Measurements from ENCODE around the gene ALDH1A2.
"Not testable (repeated sequence)": the region's sequence is repeated elsewhere in the genome, so short reads cannot be mapped to it uniquely, and the experiment has no call there.

The ALDH1A2 gene

DNA sequence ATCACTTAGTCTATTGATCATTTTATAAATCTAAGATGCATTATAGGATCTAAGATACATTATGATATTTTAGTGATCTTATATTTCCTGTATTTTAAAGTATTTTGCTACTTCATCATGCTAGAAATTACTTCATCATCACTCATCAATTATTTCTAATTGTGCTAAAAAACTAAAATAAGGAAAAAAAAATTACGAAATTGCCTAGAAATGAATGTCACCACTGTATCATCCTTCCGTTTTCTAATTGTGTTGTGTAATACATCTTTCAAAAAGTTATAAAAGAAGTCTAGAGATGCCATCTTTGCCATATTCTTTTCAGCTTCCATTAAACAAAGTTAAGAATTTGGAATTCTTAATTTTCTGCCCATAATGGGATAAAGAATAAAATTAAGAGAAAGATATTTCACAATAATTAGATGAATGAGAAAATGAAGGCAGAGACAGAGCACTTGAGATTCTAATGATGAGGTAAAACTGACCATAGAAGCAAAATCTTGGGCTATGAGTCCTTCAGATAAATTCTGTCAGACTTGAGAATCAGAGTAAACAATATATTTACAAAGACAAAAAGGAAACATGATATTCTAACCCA is 48.8 kb downstream of the ALDH1A2 start:
- DNase-seq (ENCODE audit: low read depth, low spot score): no peak
- H3K4me3 ChIP-seq (ENCODE audit: low read length): no peak overlapping the region

GRCh38 chr15:58015565-58015964 is 49.9 kb downstream of the ALDH1A2 start:
- DNase-seq (ENCODE audit: low read depth, low spot score): no peak
- no peak overlapping the region for H3K4me3 ChIP-seq (ENCODE audit: low read length)

- H3K4me3 ChIP-seq (ENCODE audit: low read length): peak overlapping the region; percentile 78
- DNase-seq (ENCODE audit: low read depth, low spot score): peak; percentile 35
Observed at GRCh38 chr15:58014470-58014869, 51.0 kb downstream of the ALDH1A2 start.

DNA sequence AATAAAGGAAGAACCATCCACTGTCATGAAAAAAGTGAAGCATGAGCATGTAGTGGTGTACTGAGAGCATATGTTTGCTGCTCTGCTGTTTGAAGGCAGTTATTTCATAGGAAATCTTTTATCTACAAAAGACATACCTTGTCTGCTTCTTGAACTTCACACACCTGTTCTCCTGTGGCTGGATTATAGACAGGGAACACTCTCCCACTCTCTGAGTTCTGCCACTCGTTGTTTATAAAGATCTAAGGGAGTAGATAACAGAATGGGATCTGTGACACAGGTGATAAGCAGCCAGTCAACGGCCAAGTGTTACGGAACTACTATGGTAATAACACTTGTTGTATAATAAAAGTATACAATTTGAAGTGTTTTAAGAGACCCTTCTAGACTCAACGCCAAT is 51.5 kb downstream of the ALDH1A2 start:
- peak; percentile 96 for DNase-seq (ENCODE audit: low read depth, low spot score)
- peak overlapping the region; percentile 78 for H3K4me3 ChIP-seq (ENCODE audit: low read length)

- DNase-seq (ENCODE audit: low read depth, low spot score): no peak
- H3K4me3 ChIP-seq (ENCODE audit: low read length): peak overlapping the region; percentile 78
Observed at GRCh38 chr15:58010983-58011382, 54.5 kb downstream of the ALDH1A2 start.

- H3K4me3 ChIP-seq (ENCODE audit: low read length): no peak overlapping the region
Observed at GRCh38 chr15:58003810-58004209, 61.7 kb downstream of the ALDH1A2 start.

GRCh38 chr15:58002338-58003126 is 63.0 kb downstream of the ALDH1A2 start:
- DNase-seq (ENCODE audit: low read depth, low spot score): no peak
- no peak overlapping the region for H3K4me3 ChIP-seq (ENCODE audit: low read length)

More at GRCh38 chr15:58003810-58004209, 61.7 kb downstream of the ALDH1A2 start:
- DNase-seq (ENCODE audit: low read depth, low spot score): no peak

- DNase-seq (ENCODE audit: low read depth, low spot score): not testable (repeated sequence)
Observed at GRCh38 chr15:57999699-58000098, 65.8 kb downstream of the ALDH1A2 start.

DNA sequence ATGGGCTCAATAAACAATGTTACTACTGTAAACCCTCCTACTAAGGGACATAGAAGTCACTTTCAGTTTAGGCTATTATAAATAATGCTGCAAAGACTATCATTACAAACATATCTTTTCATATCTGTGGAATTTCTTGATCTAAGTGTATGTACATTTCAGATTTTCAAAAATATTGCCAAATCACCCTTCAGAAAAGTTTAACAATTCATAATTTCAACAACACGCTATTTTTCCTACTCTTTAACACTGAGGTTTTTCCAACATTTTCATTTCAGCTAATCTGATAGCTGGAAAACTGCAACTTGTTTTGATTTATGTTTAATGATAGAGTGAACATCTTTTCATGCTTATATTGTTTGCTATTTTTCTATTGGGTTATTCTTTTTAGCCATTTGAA is 69.0 kb downstream of the ALDH1A2 start:
- no peak for DNase-seq (ENCODE audit: low read depth, low spot score)
- no peak overlapping the region for H3K4me3 ChIP-seq (ENCODE audit: low read length)

More at GRCh38 chr15:57999699-58000098, 65.8 kb downstream of the ALDH1A2 start:
- not testable (repeated sequence) for H3K4me3 ChIP-seq (ENCODE audit: low read length)

DNA sequence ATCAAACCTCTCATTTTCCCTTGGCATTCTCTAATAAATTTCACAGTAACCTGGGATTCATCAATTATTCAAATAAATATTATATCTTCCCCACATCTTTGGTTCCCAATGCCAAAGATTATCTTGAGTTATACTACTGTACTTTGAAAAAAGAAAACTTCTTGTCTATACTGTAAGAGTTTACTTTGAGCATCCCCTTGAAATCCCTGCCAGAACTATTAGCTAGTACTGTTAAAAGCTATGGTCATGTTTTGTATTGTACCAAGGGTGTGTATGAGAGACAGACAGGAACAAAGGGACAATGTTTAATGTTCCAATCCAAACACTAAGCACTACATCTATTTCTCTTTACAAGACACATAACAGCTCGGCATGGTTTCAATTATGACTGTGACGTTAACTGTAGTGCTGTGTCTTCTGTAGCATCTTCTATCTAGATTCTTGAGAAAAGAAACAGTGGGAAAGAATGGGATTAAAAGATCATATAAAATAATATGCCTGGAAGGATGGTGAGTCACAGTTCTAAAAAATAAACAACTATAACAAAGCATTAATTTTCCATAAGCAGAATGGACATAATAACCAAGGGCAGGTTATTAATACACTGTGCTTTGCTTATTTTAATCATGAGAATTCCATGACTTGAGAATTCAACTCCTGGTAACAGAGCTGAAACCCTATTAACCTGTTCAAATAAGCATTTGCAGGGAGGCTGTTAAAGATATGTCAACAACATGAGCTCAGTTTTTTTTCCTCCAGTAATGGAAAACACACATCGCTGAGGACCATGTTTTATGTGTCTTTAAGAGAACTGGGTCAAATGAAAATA is 71.1 kb downstream of the ALDH1A2 start:
- H3K4me3 ChIP-seq (ENCODE audit: low read length): no peak overlapping the region
- DNase-seq (ENCODE audit: low read depth, low spot score): no peak

DNA sequence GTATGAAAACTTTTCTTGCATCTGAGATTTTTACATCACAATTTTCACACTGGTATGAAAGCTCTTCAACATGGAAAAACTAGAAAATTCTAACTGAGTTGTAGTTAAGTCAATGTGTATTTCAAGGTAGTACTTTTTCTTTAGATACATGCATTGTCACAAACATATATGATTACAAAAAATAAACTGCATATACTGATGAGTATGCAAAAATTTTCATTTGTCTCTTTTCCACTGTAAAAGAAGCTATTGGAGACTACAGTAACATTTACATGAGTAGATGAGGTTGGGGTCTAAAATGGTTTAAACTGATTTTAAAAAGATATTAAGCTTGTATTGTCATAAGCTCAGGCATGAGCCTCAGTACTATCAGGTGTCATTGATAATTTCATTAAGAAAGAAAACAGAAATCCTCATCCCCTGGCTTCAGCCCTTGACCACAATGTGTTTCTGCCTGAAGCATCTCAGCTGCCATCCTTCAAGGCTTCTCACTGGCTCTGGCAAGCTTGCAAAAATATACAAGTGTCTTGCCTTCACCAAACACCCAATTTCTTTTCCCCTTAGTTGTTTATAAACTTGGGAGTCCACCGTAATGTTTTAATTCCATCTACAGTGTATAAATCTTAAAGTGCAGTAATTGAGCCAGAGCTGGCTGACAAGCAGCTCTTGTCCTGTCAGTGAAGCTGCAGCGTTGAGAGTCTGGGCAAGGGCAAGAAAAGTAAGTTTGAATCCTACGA is 71.9 kb downstream of the ALDH1A2 start:
- no peak overlapping the region for H3K4me3 ChIP-seq (ENCODE audit: low read length)
- no peak for DNase-seq (ENCODE audit: low read depth, low spot score)

DNA sequence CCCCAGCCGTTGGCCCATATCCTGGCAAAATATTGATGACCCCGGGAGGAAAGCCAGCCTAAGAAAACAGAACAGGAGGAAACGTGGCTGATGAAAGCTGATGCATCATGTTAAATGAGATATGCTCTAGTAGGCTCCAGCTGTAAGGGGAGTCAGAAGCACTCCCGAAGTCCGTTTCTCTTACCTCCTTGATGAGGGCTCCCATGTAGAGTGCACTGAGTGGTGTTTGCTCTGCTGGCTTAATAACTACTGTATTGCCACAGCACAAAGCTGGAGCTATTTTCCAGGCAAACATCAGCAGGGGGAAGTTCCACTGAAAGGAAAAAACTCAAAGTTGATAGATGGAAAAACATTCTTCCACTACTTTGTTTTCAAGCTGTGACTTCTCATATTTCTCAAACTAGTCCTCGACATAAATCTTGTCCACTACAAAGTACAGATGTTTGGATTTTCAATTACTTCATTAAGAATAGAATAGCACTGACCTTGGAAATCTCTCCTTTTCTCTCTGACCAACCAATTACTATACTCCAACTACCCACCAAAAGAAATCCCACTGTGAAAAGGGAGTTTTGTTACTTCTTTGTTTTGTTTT is 72.7 kb downstream of the ALDH1A2 start:
- no peak overlapping the region for H3K4me3 ChIP-seq (ENCODE audit: low read length)
- no peak for DNase-seq (ENCODE audit: low read depth, low spot score)

GRCh38 chr15:57973534-57973933 is 92.0 kb downstream of the ALDH1A2 start:
- no peak for DNase-seq (ENCODE audit: low read depth, low spot score)
- no peak overlapping the region for H3K4me3 ChIP-seq (ENCODE audit: low read length)

DNA sequence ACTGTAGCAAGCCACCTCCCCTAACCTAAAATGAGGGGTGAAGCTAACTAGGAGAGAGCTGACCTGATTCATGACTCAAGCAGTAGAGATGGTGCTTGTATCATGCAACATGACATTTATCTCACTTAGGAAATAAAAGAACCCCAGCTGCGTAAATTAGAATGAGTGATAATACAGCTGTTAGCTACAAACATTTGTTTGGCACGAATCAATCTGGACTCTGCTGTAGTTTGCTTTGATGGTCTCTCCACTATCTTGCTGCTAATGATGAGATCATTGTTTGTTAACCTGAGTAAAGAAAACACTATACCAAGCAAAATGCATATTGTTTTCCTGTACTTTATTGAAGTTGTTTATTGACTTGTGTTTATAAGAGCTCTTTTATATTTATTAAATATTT is 92.6 kb downstream of the ALDH1A2 start:
- no peak overlapping the region for H3K4me3 ChIP-seq (ENCODE audit: low read length)
- DNase-seq (ENCODE audit: low read depth, low spot score): no peak

DNA sequence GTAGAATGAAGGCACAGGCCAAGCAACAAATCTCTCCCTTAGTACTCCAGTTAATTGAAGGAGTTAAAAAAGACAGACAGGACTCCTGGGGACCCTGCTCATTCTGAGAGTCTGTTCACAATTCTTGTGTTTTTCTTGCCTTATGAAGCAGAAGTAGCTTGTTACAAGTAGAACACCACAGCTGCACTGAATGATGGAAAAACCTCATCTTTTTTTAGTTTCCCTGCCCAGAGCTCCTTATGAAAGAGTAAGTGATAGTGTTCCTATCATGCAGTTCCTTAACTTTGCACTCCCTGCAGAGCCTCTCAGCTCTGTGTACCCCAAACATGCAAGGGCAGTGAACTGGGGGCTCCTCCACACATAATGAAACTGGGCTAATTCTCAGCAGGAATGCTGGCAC is 95.5 kb downstream of the ALDH1A2 start:
- no peak overlapping the region for H3K4me3 ChIP-seq (ENCODE audit: low read length)
- DNase-seq (ENCODE audit: low read depth, low spot score): no peak

- no peak overlapping the region for H3K4me3 ChIP-seq (ENCODE audit: low read length)
- DNase-seq (ENCODE audit: low read depth, low spot score): no peak
Observed at GRCh38 chr15:57969355-57969754, 96.2 kb downstream of the ALDH1A2 start.

DNA sequence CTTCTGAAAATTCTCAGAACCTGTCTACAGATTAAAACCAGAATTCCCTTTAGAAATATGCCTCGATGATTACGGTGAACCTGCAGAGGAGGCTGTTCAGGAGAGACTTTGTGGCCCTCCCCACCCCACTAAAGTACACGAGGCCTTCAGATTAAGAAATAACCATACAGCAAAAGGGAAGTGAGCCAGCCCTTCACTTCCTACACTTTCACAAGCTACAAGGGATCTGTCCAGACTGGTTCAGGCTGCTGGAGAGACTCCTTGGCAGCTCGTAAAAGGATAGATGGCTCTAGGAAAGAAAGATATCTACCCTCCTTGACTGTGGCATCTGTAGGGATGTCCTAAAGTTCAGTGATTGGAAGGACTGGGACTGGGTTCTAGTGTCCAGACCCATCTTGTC is 102.6 kb downstream of the ALDH1A2 start:
- H3K4me3 ChIP-seq (ENCODE audit: low read length): no peak overlapping the region
- DNase-seq (ENCODE audit: low read depth, low spot score): no peak

- no peak for DNase-seq (ENCODE audit: low read depth, low spot score)
- no peak overlapping the region for H3K4me3 ChIP-seq (ENCODE audit: low read length)
Observed at GRCh38 chr15:57961919-57962318, 103.6 kb downstream of the ALDH1A2 start.

- no peak for DNase-seq (ENCODE audit: low read depth, low spot score)
Observed at GRCh38 chr15:57957113-57957512, 108.4 kb downstream of the ALDH1A2 start.

More at GRCh38 chr15:57957113-57957512, 108.4 kb downstream of the ALDH1A2 start:
- no peak overlapping the region for H3K4me3 ChIP-seq (ENCODE audit: low read length)

All from Jurkat, Clone E6-1 (cell line).